OCI-LY7 (cell line): ENCODE results near the gene IRGC.

Experiments used
- CTCF ChIP-seq: fragments of 200-600 bp; sonication (generic); conservative IDR thresholded peaks from 2 replicates; pipeline ENCODE4 v1.5.1; 2014; ENCODE audit warnings: mild to moderate bottlenecking, antibody characterized with exemption, low read length, moderate library complexity, mixed read lengths
- EZH2phosphoT487 ChIP-seq: fragments of 200-600 bp; sonication (generic); IDR thresholded peaks from 2 replicates; pipeline ENCODE4 v1.6.1; 2018; ENCODE audit warnings: low read depth, borderline replicate concordance, mild to moderate bottlenecking, mixed run types, antibody characterized with exemption, low read length, moderate library complexity, mixed read lengths

- TF ChIP-seq CTCF (no peak), EZH2phosphoT487 (no peak)
Observed at GRCh38 chr19:43754503-43755255, 38.8 kb downstream of the IRGC start, which contains the start of gene SMG9.
